ENCODE data around the gene CHTOP. TPM values are rescaled to one million over a fixed set of nuclear protein-coding genes. Genes with fewer than 3 reads are reported as not detected.
"Not testable (repeated sequence)": the region's sequence is repeated elsewhere in the genome, so short reads cannot be mapped to it uniquely, and the experiment has no call there.

The CHTOP gene
- polyA plus RNA-seq, 4 donors: 116 to 159 (median 133) TPM

DNA sequence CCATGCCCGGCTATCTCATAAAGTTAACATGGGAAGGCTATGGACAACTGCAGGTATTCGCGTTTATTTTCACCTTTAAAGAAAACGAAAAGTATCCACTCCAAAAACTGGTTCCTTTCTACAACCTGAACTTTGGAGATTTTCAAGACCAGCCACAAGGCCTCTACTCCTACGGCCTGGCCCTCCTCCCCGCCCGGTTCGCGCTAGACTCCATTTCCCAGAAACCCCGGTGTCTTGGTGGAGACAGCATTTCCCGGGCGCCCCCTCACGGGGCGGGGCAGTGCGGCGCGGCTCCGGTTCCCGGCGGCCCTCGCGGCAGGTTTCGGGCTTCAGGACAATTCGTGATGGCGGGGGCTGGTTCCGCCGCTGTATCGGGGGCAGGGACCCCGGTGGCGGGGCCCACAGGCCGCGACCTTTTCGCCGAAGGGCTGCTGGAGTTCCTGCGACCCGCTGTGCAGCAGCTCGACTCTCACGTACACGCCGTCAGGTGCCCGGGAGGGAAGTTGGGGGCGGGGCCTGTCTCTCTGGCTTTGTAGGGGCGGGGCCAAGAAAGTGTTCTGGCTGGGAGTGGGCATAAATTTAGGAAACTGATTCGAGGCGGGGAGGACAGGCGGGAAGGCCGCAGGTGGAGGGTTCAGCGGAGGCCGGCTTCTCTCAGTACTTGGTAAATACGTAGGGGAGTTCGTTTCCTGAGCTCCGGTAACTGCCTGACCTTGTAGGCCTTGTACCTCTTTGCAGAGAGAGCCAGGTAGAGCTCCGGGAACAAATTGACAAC, 24.7 kb downstream of the CHTOP start, which contains the start of gene SNAPIN:
Gene SNAPIN, plus strand, starts transcription at position 304 of the 775 bp plus-strand sequence. Its CDS starts 41 bp downstream, at position 345.
- peak in 3 of 4 donors; percentile 77 to 87 (median 85) for DNase-seq (ENCODE audit: low read depth in 4 of 4, low spot score in 2 of 4)

DNA sequence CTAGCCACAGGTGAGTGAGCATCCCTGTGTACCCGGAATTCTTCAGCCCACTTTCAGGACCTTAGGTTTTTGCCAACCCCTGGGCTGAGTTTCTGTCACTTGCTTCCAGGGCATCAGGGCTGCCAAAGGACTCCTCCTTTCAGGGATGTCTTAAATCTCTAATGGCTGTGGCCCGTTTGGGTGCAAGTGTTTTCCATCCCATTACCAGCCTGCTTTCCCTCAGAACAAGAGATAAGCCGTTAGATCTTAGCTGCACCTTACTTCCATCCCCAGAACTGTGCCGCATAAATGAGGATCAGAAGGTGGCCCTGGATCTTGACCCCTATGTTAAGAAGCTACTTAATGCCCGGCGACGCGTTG, 25.3 kb downstream of the CHTOP start:
- no peak for DNase-seq (ENCODE audit: low read depth in 4 of 4, low spot score in 2 of 4)

DNA sequence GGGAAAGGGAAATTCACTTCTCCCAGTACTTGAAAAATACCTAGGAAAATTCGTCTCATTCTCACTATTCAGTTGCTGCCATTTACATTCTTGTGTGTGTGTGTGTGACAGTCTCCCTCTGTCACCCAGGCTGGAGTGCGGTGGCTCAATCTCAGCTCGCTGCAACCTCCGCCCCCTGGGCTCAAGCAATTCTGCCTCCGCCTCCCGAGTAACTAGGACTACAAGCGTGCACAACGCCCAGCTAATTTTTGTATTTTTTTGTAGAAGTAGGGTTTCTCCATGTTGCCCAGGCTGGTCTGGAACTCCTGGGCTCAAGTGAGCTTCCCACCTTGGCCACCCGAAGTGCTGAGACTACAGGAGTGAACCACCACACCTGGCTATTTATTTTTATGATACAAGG, 25.8 kb downstream of the CHTOP start:
- DNase-seq (ENCODE audit: low read depth in 4 of 4, low spot score in 2 of 4): no peak

DNA sequence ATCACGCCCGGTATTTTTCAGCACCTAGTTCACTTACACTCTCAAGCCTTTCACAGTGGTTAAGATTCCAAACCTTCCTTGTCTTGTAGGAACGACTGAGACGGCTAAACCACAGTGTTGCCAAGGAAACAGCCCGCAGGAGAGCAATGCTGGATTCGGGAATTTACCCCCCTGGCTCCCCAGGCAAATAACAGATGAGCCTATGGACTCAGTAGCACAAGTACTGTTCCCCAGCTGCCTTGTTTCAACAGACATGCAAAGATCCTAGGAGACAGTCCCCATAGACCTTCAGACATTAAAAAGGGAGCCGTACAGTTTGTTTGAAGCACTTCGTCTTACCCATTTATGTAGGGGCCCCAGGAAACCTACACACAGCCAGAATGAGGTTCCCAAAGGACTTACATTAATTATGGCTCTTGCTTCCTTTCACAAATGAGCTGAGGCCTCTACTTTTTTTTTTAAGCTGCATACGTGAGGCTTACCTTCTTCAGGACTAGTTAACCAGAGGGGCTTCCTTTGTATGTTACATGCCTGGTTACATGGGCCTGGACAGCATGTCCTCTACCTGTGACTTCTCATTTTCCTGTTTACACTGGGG, 27.3 kb downstream of the CHTOP start:
- DNase-seq (ENCODE audit: low read depth in 4 of 4, low spot score in 2 of 4): no peak

DNA sequence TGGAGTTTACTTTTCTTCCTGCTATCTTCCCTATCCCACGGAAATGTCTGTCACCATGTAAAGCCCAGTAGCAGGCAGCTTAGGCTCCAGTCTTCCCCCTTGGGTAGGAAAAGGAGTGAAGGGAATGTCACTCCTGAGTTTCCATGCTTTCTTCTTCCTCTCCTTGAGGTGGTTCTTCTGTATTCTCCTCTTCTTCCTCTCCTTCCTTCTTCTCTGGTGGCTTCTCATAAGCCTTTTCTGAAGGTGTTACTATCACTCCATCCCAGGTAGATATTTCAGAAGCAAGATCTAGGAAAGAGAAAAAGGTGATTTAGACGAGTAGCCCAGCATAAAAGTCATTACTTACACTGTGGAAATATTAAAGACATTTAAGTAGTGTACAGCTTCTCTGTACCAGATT, 28.4 kb downstream of the CHTOP start:
- no peak for DNase-seq (ENCODE audit: low read depth in 4 of 4, low spot score in 2 of 4)

DNA sequence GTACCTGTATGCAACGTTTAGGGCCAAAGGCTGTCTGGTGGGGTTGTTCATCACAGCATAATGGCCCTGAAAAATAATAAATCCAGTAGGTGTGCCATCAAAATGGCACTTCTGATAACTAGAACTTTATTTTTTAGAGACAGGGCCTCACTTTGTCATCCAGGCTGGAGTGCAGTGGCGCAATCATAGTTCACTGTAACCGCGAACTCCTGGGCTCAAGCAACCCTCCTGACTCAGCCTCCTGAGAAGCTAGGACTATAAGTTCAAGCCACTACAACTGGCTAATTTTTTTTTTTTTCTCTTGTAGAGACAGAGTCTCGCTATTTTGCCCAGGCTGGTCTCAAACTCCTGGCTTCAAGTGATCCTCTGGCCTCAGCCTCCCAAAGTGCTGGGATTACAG, 29.3 kb downstream of the CHTOP start:
- no peak for DNase-seq (ENCODE audit: low read depth in 4 of 4, low spot score in 2 of 4)

DNA sequence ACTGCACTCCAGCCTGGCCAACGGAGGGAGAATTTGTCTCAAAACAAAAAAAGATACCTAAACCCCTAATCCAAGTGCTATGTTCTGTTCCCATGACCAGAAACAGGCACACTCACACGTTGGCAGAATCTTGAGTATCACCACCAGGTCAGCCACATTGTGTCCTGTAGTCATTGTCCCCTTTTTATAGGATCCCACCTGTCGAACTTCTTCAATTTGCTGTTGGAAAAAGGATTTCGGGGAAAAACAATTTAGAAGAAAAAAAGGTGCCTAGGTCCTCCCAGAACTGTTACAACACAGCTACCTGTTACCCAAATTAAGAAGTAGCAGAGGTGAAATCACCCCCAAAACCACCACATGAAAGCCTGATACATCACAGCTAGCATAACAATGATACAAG, 33.6 kb downstream of the CHTOP start:
- DNase-seq (ENCODE audit: low read depth in 4 of 4, low spot score in 2 of 4): no peak

DNA sequence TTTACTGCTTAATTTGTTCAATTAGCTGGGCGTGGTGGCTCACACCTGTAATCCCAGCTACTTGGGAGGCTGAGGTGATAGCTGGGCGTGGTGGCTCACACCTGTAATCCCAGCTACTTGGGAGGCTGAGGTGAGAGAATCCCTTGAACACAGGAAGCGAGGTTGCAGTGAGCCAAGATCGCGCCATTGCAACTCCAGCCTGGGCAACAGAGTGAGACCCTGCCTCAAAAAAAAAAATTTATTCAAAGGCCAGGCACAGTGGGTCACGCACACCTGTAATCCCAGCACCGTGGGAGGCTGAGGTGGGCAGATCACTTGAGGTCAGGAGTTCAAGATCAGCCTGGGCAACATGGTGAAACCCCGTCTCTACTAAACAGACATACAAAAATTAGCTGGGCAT, 34.8 kb downstream of the CHTOP start:
- DNase-seq (ENCODE audit: low read depth in 4 of 4, low spot score in 2 of 4): not testable (repeated sequence)

DNA sequence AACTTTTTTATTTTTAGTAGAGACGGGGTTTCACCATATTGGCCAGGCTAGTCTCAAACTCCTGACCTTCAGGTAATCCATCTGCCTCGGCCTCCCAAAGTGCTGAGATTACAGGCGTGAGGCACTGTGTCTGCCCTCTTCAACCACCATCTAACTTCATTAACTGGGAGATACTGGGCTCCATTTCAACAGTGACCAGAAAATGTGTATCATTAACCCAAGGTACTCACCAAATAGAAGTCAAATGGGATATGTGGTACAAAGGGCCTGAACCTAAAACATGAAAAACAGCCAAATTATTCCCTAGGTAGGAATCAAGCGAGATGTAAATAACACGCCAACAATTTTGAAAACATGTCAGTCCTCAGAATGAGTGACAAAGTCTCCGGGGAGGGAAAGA, 35.7 kb downstream of the CHTOP start:
- DNase-seq (ENCODE audit: low read depth in 4 of 4, low spot score in 2 of 4): no peak

DNA sequence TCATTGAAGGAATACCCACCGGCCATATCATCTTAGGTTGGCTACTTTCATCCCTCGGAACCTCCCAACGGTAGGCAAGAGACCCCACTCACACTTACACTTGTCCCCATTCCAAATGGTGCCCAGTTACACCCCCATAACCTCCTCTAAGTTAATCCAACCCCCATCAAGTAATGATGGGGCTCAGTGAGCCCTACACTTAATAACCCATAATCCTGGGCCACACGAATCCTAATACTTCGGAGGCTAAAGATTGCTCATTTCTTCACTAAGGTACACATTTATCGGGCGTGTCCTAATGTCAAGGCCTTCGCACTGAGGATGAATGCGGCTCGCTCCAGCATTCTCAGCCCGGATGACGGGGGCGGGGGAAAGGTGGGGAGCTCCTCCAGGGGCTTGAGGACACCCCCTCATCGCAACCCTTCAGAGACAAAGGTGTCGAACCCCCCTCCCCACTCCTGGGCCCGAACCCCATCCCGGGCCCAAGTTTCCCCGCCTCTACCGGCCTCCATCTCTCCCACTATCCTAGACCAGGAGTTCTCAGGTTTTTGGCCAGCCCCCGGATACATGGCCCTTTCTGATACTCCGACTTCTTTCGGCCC, 36.5 kb downstream of the CHTOP start:
- DNase-seq (ENCODE audit: low read depth in 4 of 4, low spot score in 2 of 4): no peak

DNA sequence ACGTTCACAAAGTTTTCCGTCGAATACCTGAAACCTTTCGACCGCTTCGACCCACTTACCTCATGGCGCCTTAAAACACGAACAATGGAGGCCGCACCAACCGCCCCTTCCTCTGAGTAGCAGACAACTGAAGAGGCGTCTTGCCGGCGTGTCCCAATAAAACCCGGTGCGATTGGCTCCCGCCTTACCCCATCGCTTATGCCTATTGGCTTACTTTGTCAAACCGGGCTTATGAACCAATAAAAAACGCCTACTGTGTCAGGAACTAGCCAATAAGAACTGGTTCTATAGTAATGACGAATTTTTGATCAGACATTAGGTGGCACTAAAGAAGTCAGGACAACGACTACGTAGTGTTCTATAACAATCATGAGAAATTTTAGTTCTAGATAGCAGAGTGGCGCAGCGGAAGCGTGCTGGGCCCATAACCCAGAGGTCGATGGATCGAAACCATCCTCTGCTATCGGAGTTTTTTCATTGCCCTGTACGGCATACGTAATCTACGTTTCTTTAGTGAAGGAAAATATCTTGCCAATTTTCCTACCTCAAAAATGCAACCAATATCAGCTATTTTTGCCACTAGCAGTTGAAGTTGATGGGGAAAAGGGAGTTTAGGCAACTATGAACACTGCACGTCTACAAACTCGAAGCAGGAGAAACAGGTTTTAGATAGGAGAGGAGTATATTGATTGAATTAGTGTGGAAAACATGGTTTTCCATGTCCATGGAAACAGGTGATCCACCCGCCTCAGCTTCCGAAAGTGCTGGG, 37.2 kb downstream of the CHTOP start, which contains the start of gene ILF2:
Gene ILF2, minus strand, starts transcription at position 135 of the 769 bp plus-strand sequence. Its CDS starts 71 bp downstream, at position 64.
- DNase-seq (ENCODE audit: low read depth in 4 of 4, low spot score in 2 of 4): peak; percentile 97 to 99 (median 98)

DNA sequence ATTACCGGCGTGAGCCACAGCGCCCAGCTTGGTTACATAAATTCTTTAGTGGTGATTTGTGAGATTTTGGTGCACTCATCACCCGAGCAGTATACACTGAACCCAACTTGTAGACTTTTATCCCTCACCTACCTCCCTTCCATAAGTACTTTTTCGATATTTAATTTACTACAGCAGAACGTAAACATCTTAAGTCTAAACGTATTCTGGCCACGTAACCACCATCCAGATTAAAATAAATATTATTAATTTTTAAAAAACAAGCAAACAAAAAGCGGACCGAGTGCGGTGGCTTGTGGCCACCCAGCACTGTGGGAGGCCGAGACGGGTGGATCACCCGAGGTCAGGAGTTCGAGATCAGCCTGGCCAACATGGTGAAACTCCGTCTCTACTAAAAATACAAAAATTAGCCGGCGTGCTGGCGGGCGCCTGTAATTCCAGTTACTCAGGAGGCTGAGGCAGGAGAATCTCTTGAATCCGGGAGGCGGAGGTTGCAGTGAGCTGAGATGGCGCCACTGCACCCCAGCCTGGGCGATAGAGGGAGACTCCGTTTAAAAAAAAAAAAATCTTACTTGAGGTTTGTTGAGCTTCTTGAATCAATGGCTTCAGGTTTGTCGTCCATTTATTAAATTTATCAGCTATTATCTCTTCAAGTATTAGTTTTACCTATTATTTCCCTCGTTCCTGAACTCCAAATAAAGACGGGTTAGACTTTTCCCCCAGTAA, 37.9 kb downstream of the CHTOP start:
- not testable (repeated sequence) for DNase-seq (ENCODE audit: low read depth in 4 of 4, low spot score in 2 of 4)

DNA sequence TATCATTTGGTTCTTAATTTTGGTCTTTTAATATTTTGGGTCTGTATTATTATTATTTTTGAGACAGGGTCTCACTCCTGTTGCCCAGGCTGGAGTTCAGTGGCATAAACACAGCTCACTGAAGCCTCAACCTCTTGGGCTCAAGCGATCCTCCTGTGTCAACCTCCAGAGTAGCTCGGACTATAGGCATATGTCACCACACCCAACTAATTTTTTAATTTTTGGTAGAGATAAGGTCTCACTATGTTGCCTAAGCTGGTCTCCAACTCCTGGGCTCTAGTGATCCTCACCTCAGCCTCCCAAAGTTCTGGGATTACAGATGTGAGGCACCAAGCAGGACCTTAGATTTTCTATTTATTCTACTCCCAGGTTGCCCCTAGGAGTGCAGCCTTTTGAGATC, 39.6 kb downstream of the CHTOP start:
- DNase-seq (ENCODE audit: low read depth in 4 of 4, low spot score in 2 of 4): no peak

DNA sequence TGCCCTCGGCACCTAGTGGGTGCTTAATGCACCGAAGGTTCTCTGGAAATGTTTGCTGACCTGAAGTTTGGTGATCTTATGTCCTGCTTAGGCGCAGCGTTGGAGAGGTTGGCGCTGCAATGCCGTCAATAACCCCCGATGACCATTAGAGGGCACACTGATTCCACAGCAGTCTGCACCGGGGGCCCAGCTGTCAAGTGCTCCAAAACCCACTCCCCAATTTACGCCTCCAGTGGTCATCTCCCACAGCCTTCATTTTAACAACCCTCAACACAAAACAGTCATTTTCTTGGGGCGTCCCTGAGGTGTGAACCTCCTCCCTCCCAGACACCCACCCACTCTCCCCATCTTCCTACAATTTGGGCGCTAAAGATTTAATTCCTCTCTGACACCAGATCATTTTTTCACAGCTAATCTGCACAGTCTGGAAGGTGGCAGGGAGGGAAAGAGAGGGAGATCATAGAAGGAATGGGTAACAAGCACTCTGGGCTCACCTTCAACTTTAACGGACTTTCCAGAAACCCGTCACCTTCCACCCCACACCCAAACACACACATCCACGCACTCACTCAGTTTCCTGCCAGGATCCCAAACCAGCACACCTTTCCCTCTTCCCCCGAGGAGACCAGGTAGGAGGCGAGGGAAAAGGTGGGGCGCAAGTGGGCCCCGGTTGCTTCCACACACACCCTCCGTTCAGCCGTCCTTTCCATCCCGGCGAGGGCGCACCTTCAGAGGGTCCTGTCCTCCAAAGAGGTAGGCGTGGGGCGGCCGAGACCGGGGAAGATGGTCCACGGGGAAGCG, 44.1 kb downstream of the CHTOP start:
- no peak for DNase-seq (ENCODE audit: low read depth in 4 of 4, low spot score in 2 of 4)

DNA sequence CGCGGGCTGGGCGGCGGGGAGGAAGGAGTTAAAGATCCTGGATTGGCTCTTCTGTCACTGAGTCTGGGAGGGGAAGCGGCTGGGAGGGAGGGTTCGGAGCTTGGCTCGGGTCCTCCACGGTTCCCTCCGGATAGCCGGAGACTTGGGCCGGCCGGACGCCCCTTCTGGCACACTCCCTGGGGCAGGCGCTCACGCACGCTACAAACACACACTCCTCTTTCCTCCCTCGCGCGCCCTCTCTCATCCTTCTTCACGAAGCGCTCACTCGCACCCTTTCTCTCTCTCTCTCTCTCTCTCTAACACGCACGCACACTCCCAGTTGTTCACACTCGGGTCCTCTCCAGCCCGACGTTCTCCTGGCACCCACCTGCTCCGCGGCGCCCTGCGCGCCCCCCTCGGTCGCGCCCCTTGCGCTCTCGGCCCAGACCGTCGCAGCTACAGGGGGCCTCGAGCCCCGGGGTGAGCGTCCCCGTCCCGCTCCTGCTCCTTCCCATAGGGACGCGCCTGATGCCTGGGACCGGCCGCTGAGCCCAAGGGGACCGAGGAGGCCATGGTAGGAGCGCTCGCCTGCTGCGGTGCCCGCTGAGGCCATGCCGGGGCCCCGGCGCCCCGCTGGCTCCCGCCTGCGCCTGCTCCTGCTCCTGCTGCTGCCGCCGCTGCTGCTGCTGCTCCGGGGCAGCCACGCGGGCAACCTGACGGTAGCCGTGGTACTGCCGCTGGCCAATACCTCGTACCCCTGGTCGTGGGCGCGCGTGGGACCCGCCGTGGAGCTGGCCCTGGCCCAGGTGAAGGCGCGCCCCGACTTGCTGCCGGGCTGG, 44.9 kb downstream of the CHTOP start, which contains the start of gene NPR1:
Gene NPR1, plus strand, starts transcription at position 170 of the 818 bp plus-strand sequence. Its CDS starts 421 bp downstream, at position 591.
- no peak for DNase-seq (ENCODE audit: low read depth in 4 of 4, low spot score in 2 of 4)

DNA sequence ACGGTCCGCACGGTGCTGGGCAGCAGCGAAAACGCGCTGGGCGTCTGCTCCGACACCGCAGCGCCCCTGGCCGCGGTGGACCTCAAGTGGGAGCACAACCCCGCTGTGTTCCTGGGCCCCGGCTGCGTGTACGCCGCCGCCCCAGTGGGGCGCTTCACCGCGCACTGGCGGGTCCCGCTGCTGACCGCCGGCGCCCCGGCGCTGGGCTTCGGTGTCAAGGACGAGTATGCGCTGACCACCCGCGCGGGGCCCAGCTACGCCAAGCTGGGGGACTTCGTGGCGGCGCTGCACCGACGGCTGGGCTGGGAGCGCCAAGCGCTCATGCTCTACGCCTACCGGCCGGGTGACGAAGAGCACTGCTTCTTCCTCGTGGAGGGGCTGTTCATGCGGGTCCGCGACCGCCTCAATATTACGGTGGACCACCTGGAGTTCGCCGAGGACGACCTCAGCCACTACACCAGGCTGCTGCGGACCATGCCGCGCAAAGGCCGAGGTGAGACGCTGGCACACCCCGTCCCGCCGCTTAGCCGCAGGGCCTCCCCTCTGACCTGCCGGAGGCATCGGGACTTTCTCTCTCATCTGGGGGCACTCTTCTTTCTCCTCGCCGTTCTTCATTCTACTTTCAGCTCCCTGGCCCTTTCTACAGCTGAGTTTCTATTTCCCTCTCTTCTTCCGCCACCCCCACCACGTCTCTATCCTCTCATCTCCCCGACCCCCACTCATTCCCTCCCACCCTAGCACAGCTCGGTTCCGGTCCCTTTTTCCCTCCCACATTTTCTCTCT, 45.7 kb downstream of the CHTOP start:
- no peak for DNase-seq (ENCODE audit: low read depth in 4 of 4, low spot score in 2 of 4)

DNA sequence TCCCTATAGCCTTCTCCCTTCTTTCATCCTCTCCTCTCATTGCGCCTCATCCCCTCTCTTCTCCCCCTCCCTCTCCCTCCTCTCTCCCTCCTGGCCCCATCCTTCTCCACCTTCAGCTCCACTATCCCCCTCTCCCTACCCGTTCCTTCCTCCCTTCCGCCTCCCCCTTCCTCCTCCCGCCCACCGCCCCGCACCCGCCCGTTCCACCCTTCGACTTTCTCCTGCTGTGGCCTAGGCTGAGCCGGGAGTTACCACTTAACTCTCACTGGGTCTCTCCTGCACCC, 46.2 kb downstream of the CHTOP start:
- no peak for DNase-seq (ENCODE audit: low read depth in 4 of 4, low spot score in 2 of 4)

DNA sequence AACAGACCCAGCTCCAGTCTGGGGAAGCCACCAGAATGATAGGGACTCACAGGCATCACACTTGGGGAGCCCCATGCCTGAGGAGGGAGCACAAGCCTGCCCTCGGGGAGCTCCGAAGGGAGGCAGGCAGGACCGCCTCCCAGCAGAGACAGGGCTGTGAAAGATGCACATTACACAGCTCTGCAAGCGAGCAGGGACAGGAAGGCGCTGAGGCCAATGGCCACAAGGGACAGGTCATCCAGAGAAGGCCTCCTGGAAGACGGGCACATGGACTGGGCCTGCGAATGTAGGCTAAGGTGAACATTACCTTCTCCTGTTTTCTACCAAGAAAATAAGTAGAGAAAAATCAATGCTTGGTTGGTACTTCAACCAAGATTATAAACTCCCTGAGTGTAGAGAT, 48.9 kb downstream of the CHTOP start:
- no peak for DNase-seq (ENCODE audit: low read depth in 4 of 4, low spot score in 2 of 4)

Measured in left renal cortex interstitium (tissue), 4 donors.